WERI-Rb-1 (cell line): ENCODE data around the gene SLIT3.

ENCODE experiments used
- DNase-seq: peaks from one replicate; pipeline ENCODE4 v3.0.0-alpha.2; 2020
- H3K27ac ChIP-seq: fragments of 250-450 bp; sonication (Bioruptor Pico); 2 replicates; pipeline ENCODE4 v1.5.1; 2020; ENCODE audit warnings: mild to moderate bottlenecking, moderate library complexity
- H3K27me3 ChIP-seq: fragments of 250-450 bp; sonication (Bioruptor Pico); 2 replicates; pipeline ENCODE4 v1.5.1; 2021; ENCODE audit warnings: mild to moderate bottlenecking, low read depth, moderate library complexity; ENCODE audit not compliant: insufficient read depth, severe bottlenecking
- H3K36me3 ChIP-seq: fragments of 250-450 bp; sonication (Bioruptor Pico); 2 replicates; pipeline ENCODE4 v1.5.1; 2020; ENCODE audit warnings: mild to moderate bottlenecking, moderate library complexity
- H3K4me3 ChIP-seq: 2 replicates; pipeline ENCODE4 v1.5.1; 2011; ENCODE audit warnings: low read depth, mild to moderate bottlenecking, control low read depth, low read length
- H3K9me3 ChIP-seq: fragments of 250-450 bp; sonication (Bioruptor Pico); 2 replicates; pipeline ENCODE4 v1.5.1; 2021; ENCODE audit warnings: mild to moderate bottlenecking, moderate library complexity; ENCODE audit not compliant: severe bottlenecking
- CTCF ChIP-seq: IDR thresholded peaks from 2 replicates; pipeline ENCODE4 v1.5.1; 2011; ENCODE audit warnings: low read depth, mild to moderate bottlenecking, control low read depth, inconsistent platforms, low read length

SLIT3 gene

GRCh38 chr5:169243651-169244422 lies 57.1 kb downstream of the SLIT3 start:
- no peaks in the 10 kb centered on the region for H3K9me3 ChIP-seq
- H3K27me3 ChIP-seq, result peaks cover 65% of the 10 kb centered on the region
- H3K27ac ChIP-seq, result no peak overlapping the region
- TF ChIP-seq CTCF, result no peak
- DNase-seq, result no peak
- no peak overlapping the region for H3K4me3 ChIP-seq
- H3K36me3 ChIP-seq, result no peaks in the 10 kb centered on the region

GRCh38 chr5:169242849-169243186 lies 58.1 kb downstream of the SLIT3 start:
- H3K4me3 ChIP-seq, result no peak overlapping the region

GRCh38 chr5:169242175-169242848 lies 58.6 kb downstream of the SLIT3 start:
- DNase-seq, result no peak
- Histone ChIP-seq H3K27ac (no peak overlapping the region), H3K4me3 (no peak overlapping the region), H3K36me3 (no peaks in the 10 kb centered on the region), H3K27me3 (peaks cover 52% of the 10 kb centered on the region), H3K9me3 (no peaks in the 10 kb centered on the region)
- TF ChIP-seq CTCF, result no peak

More at GRCh38 chr5:169242849-169243186, 58.1 kb downstream of the SLIT3 start:
- DNase-seq, result no peak
- no peak overlapping the region for H3K27ac ChIP-seq
- H3K27me3 ChIP-seq, result peaks cover 55% of the 10 kb centered on the region
- no peaks in the 10 kb centered on the region for H3K9me3 ChIP-seq
- H3K36me3 ChIP-seq, result no peaks in the 10 kb centered on the region
- TF ChIP-seq CTCF, result no peak

GRCh38 chr5:169229342-169229892 lies 71.5 kb downstream of the SLIT3 start:
- Histone ChIP-seq H3K4me3 (no peak overlapping the region), H3K27ac (no peak overlapping the region), H3K36me3 (no peaks in the 10 kb centered on the region), H3K9me3 (no peaks in the 10 kb centered on the region), H3K27me3 (peaks cover 95% of the 10 kb centered on the region)
- TF ChIP-seq CTCF, result no peak
- DNase-seq, result no peak

- Histone ChIP-seq H3K4me3 (no peak overlapping the region), H3K9me3 (no peaks in the 10 kb centered on the region), H3K27me3 (peaks cover 90% of the 10 kb centered on the region), H3K36me3 (no peaks in the 10 kb centered on the region), H3K27ac (no peak overlapping the region)
- no peak for TF ChIP-seq CTCF
- DNase-seq, result no peak
Observed at GRCh38 chr5:169226895-169227294, 74.0 kb downstream of the SLIT3 start.
